Fibroblast of skin of left quadriceps (primary cell): ENCODE measurements around the gene ATP8A2.

Source experiments
- DNase-seq, 2 experiments: peaks; one replicate each; pipeline ENCODE4 v3.0.0-alpha.2; 2013; ENCODE audit warnings: low read depth in 2 of 2

ATP8A2 gene

DNA sequence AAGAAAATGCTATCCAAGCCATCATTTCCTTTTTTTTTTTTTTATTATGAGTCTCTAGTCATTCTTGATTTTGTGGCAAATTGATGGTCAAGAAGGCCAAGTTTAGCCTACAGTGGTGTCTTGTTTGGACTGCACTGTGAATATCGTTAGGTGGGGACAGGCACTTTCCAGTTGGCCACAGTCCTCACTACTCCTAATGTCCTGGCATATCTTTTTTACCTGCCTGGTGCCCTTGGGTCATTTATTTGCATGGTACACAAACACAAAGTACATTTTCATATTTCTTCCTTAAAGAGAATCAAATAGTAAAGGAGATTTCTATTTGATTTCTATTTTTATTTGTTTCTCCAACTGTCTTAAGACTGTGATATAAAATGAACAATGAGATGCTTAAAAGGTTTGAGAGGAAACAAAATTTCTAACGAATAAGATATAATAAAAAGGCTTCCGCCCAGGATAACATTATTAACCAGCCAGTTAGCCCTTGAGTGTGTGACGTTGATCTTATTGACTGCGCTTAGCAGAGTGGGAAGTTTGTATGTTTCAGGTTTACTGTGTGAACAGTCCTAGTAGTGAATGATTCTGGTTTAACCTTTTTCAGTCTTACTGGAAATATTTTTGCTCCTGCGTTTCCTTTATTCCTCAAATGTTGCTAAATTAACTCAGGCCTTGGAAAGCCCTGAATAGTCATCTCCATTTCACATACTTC lies 312.0 kb downstream of the ATP8A2 start:
- DNase-seq: no peak

GRCh38 chr13:25684491-25684890 lies 312.7 kb downstream of the ATP8A2 start:
- DNase-seq: no peak

DNA sequence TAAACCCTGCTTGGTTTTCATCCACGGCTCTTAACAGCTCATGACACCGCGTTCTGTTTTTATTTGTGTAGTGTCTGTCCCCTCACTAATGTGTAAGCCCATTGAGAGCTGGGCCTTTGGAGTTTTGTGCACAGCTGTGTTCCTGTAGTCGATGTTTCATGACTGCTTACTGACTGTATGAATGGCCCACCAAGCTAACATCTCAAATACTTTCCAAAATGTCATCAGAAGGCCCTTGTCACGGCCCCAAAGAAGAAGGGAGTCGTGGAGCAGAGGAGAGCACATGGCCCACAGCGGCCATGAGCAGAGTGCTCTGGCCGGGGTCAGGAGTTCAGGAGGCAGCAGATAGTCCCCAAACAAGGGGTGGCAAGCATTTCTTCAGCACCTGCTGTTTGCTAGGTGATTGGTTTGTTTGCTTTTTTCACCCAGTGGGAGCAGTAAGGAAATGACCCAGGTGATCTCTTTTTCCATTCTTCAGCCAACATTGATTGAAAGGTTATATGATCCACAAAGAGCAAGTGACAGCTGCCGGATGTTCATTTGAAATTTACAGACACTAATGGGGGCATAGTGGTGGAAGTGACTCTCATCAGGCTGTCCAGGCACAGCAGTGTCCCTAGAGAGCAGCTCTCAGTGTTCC lies 315.2 kb downstream of the ATP8A2 start:
- DNase-seq: no peak

- DNase-seq: no peak
These were observed 315.9 kb downstream of the ATP8A2 start for GRCh38 chr13:25687471-25688225.

GRCh38 chr13:25688536-25688935 lies 316.8 kb downstream of the ATP8A2 start:
- DNase-seq: no peak

- no peak for DNase-seq
These were observed 317.8 kb downstream of the ATP8A2 start for GRCh38 chr13:25689539-25689938.

- no peak for DNase-seq
These were observed 318.8 kb downstream of the ATP8A2 start for GRCh38 chr13:25690582-25690981.

DNA sequence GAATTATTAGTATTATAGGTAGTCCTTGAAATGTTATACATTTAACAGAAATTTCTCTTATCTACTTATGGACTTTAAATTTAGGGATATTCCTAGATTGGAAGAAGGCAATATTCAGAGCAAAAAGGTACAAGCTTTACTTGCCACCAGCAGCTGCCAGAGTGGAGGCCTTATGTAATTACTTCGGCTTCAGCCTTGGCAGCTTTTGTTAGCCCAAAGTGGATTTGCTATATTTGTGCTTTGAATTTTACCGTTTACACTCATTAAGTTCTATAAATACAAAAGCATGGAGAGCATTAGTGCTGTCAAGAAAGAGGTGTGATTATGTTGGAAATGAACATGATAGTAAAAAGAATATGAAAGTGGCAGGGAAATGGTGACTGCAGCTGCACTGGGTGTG lies 319.9 kb downstream of the ATP8A2 start:
- no peak for DNase-seq

DNA sequence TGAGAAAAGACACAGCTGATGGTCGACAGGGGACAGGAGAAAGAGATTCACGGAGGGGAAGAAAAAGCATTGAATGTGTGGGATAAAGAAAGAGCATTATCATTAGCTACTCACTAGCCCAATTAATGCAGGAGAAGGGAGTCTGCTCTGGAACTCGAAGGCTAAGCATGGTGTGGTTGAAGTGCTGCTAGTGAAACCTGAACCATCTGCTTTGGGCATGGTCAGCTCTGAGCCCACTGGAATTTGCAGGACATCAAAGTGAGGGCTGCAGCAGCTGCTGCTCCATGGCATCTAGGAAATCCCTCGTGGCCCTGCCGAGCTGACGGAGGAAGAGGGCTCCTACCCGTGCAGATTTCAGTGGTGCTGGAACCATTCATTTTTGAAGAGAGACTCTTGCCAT lies 320.3 kb downstream of the ATP8A2 start:
- DNase-seq: no peak

- no peak for DNase-seq
These were observed 327.3 kb downstream of the ATP8A2 start for GRCh38 chr13:25699056-25699455.

DNA sequence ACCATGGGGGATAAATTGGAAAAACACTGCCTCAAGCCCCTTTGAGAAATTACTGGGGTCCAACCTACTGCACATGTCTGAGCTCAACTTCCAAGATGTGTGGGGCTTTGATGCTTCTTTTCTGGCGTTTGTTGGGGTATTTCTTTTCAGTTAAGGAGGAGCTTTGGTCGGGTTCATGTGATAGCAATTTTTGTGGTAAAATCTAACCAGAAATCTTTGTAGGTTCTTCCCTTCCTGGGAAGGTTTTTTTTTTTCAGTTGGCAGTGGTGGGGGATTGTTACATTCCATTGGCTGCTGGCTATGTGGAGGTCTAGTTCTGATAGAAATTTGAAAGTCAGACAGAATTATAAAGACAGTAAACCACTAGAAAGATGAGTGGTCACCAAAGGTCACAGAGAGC lies 327.8 kb downstream of the ATP8A2 start:
- no peak for DNase-seq

DNA sequence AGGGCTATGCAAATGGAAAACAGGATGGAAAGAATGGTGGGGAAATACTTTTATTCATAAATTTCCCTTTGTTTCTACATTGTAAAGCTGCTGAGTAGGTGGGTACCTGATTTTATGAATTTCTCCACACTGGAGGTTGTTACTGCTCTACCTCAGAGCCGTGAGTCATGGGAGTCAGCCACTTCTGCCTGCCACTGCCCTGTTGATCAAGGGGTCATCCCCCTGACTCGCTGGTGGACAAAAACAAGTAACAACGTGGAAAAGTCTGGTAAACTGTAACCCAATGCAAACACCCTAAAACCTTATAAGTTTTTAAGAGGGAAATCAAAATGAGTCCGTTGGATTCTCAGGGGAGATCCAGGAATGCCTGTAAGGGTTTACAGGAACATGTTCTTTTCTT lies 329.5 kb downstream of the ATP8A2 start:
- DNase-seq: no peak

- no peak for DNase-seq
These were observed 330.6 kb downstream of the ATP8A2 start for GRCh38 chr13:25702386-25702785.

DNA sequence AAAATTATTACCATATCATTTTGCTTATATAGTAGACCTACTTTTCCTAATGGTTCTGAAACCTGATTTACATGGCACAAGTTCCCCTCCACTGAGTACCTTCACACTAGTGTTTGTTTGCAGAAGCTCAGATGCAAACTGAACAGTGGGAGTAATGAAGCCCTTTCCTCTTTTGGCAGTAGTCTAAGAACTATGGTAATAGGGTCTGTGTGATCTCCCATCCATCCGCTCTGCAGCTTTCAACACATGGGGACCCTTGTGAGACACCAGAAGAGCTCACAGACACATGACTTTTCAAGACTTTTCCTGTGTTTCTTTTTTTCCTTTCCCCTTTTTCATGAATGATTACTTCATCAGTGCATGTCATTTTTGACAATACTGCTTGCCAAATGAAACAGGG lies 336.0 kb downstream of the ATP8A2 start:
- DNase-seq: no peak

DNA sequence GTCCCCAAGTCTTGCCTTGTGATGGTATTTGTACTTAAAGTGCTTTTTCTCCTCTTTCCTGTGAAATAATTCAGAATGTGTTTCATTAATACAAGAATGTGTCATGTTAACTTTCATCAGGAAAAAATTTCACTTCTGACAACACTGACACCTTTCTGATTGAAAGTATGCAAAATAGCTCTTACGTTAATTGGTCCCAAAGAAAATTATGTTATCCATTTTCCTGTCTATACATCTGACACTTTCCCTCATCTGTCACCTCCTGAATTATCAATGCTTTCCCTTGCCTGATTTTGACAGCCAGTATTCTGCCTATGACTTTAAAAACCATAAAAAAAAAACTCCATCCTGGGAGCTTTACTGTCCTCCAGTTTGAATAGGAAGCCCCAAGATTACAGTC lies 336.5 kb downstream of the ATP8A2 start:
- no peak for DNase-seq

DNA sequence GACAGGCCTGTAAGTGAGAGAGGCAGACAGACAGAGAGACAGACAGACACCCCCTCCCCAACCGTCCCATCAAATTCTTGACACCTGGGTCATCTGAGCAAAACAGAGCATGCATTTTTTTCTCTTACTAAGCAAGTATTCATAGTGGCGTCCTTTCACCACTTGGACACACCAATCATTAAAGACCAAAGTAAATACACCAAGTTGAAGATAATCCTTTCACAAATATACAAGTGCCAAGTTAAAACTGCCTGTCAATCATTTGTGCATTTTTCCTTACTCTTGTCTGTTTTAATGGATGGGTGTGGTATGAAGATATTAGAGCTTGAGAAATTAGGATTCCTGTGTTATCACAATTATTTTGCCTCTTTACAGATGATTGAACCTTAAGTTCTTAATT lies 337.3 kb downstream of the ATP8A2 start:
- no peak for DNase-seq

DNA sequence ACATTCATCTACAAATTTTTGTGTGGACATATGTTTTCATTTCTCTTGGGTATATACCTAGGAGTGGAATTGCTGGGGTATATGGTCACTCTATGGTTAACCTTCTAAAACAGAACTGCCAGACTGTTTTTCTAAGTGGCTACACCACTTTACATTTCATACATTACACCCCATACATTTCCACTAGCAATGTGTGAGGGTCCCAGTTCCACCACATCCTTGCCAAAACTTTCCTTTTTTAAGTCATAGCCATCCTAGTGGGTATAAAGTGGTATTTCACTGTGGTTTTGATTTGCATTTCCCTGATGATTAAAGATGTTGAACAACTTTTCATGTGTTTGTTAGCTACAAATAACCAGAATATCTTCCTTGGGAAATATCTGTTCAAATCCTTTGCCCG lies 344.0 kb downstream of the ATP8A2 start:
- no peak for DNase-seq

- no peak for DNase-seq
These were observed 346.0 kb downstream of the ATP8A2 start for GRCh38 chr13:25717666-25718197.

DNA sequence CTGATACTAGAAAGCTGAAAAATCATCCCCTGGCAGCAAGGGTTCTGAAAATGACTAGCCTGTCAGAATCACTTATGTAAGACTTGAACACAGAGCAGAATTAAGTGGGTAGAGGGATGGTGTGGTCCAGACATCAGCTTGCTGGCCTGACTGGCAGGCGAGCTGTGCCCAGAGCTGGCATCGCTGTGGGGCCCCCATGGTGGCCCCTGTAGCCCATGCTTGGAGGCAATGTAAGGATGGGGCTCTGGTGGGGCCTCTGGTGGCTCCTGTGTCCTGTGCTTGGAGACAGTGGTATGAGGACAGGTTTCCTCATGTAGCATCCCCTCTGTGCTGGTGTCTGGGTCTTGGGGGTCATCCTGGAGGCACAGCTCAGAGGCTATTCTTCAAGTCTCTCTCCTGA lies 347.9 kb downstream of the ATP8A2 start:
- DNase-seq: no peak

GRCh38 chr13:25722893-25723292 lies 351.1 kb downstream of the ATP8A2 start:
- DNase-seq: no peak

GRCh38 chr13:25725104-25725503 lies 353.3 kb downstream of the ATP8A2 start:
- no peak for DNase-seq

DNA sequence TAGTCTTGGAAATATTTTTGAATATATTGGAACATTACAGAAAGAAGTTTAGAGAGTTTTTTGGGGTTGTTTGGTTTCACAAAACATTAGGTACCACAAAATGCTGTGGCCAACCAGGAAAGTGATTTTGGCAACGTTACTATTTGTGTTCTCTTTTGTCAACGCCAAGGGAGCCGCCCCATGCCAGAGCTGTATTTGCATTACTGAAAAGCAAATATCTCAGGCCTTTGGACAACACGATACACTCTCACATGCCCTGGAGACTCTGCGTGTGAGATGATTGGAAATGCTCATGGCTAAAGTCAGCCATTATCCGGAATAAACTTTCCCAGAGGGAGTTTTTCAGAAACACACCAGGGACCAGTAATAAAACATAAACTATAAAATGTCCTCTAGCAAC lies 355.5 kb downstream of the ATP8A2 start:
- no peak for DNase-seq

- no peak for DNase-seq
These were observed 356.0 kb downstream of the ATP8A2 start for GRCh38 chr13:25727810-25728209.
